K562 (cell line): ENCODE measurements around the gene ISCA1.
A peak's percentile ranks its signal among the peaks of the same experiment; 100 is the strongest.

Experiments
- HDGF ChIP-seq: fragments of 450-650 bp; IDR thresholded peaks from 2 replicates; pipeline ENCODE4 v1.6.1; 2016
- NFIC ChIP-seq: fragments of 450-650 bp; IDR thresholded peaks from 2 replicates; pipeline ENCODE4 v1.6.1; 2017; ENCODE audit warnings: mild to moderate bottlenecking, inconsistent platforms
- NONO ChIP-seq, 2 experiments: fragments of 200-400 bp in 1 of 2; fragments of 450-650 bp in 1 of 2; formaldehyde crosslinking in 1 of 2; IDR thresholded peaks; 2 replicates each; pipeline ENCODE4 v1.6.1; 2017; ENCODE audit warnings: low read depth in 2 of 2, mild to moderate bottlenecking in 2 of 2, moderate library complexity in 2 of 2, low read length in 1 of 2
- NR1H2 ChIP-seq: sonication (generic); formaldehyde crosslinking; IDR thresholded peaks from 2 replicates; pipeline ENCODE4 v1.4.0; 2020; ENCODE audit warnings: mild to moderate bottlenecking, missing genetic modification reagents
- RAD21 ChIP-seq, 2 experiments: fragments of 250-450 bp in 1 of 2; fragments of 450-650 bp in 1 of 2; sonication (Bioruptor Pico) in 1 of 2; formaldehyde crosslinking in 1 of 2; IDR thresholded peaks in 1 of 2; conservative IDR thresholded peaks in 1 of 2; 2 replicates each; pipeline versions ENCODE4 v1.4.0 to v1.8.0; 2020 to 2022; ENCODE audit warnings: mild to moderate bottlenecking in 2 of 2, moderate library complexity in 1 of 2
- RFX5 ChIP-seq: IDR thresholded peaks from 2 replicates; pipeline ENCODE4 v1.6.1; 2011; ENCODE audit warnings: low read depth, mild to moderate bottlenecking, improper control_type of control experiment, low read length
- SMAD4 ChIP-seq: fragments of 250-450 bp; sonication (Bioruptor Pico); conservative IDR thresholded peaks from 2 replicates; pipeline ENCODE4 v1.8.0; 2021; ENCODE audit warnings: inconsistent platforms, mild to moderate bottlenecking, moderate library complexity
- XRCC4 ChIP-seq: IDR thresholded peaks from one replicate; pipeline ENCODE4 v1.6.1; 2011; ENCODE audit not compliant: insufficient read depth, insufficient read length; ENCODE audit errors: extremely low read depth

DNA sequence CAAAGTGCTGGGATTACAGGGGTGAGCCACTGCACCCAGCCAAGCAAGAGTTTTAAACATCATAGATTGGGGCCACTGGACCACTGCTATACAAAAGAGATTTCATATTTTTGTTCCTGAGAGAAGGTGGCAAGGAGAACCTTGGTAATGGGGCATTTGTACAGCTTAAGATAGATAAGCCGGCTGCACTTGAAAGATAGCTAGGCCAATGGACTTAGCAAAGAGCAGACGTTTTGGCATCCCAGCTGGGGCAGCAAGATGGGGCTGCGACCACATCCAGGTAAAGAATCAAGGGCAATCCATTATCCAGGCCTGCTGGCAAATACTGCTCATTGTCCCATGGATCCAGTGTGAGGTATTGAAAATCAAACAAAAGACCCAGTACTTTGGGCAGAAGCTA, 3.9 kb upstream of the ISCA1 start:
- TF ChIP-seq NR1H2 (CRISPR knock-in tag) (no peak), SMAD4 (CRISPR knock-in tag) (0 out of 2 replicates have a peak, but pooled peaks have one; percentile 20), RAD21 (CRISPR knock-in tag; conservative IDR thresholded peaks at IDR 0.05 in 1 of 2, IDR thresholded peaks at IDR 0.05 in 1 of 2) (no peak), RFX5 (no peak), XRCC4 (no peak), HDGF (no peak), NFIC (peak; percentile 43; the same call in 1 of the 2 replicates), NONO (IDR thresholded peaks at IDR 0.05; ENCODE audit: low read depth in 2 of 2, low read length in 1 of 2) (no peak)
